Spleen (tissue), 11 donors: Measurements from ENCODE around the gene SGCA. TPM values are rescaled to one million over a fixed set of nuclear protein-coding genes. Genes with fewer than 3 reads are reported as not detected.

Experiments used
- DNase-seq: peaks from one replicate; pipeline ENCODE4 v3.0.0-alpha.2; 2020
- H3K27ac ChIP-seq, 8 donors: fragments of 200-600 bp; sonication (generic) in 7 of 8; 1 replicate in 4 of 8; 2 replicates in 4 of 8; pipeline versions ENCODE4 v1.5.0 to v1.8.0; 2016 to 2021; ENCODE audit warnings: inconsistent platforms in 4 of 8, mild to moderate bottlenecking in 4 of 8, moderate library complexity in 1 of 8
- H3K27me3 ChIP-seq, 7 donors: fragments of 200-600 bp; sonication (generic) in 6 of 7; replicated peaks in 1 of 7; 1 replicate in 4 of 7; 2 replicates in 3 of 7; pipeline versions ENCODE4 v1.5.0 to v1.8.0; 2016 to 2021; ENCODE audit warnings: inconsistent platforms in 3 of 7, mild to moderate bottlenecking in 1 of 7
- H3K36me3 ChIP-seq, 6 donors: fragments of 200-600 bp; sonication (generic) in 5 of 6; 1 replicate in 4 of 6; 2 replicates in 2 of 6; pipeline versions ENCODE4 v1.5.0 to v1.8.0; 2016 to 2021; ENCODE audit warnings: inconsistent platforms in 2 of 6
- H3K4me1 ChIP-seq, 6 donors: fragments of 200-600 bp; sonication (generic) in 5 of 6; 1 replicate in 3 of 6; 2 replicates in 3 of 6; pipeline versions ENCODE4 v1.5.0 to v1.8.0; 2016 to 2021; ENCODE audit warnings: inconsistent platforms in 3 of 6
- H3K4me3 ChIP-seq, 8 donors: fragments of 200-600 bp; sonication (generic) in 7 of 8; 1 replicate in 4 of 8; 2 replicates in 4 of 8; pipeline versions ENCODE4 v1.5.0 to v1.8.0; 2016 to 2021; ENCODE audit warnings: inconsistent platforms in 4 of 8, mild to moderate bottlenecking in 4 of 8, moderate library complexity in 2 of 8
- H3K9me3 ChIP-seq, 8 donors: fragments of 200-600 bp; sonication (generic) in 7 of 8; 1 replicate in 4 of 8; 2 replicates in 4 of 8; pipeline versions ENCODE4 v1.5.0 to v1.8.0; 2016 to 2021; ENCODE audit warnings: inconsistent platforms in 4 of 8
- CTCF ChIP-seq, 11 experiments: fragments of 200-600 bp in 7 of 11; fragments of 450-650 bp in 4 of 11; sonication (generic) in 4 of 11; IDR thresholded peaks in 8 of 11; conservative IDR thresholded peaks in 3 of 11; 1 replicate in 7 of 11; 2 replicates in 4 of 11; pipeline versions ENCODE4 v1.4.0 to v1.8.0; 2016 to 2021; ENCODE audit warnings: antibody characterized with exemption in 11 of 11, inconsistent platforms in 4 of 11, mild to moderate bottlenecking in 1 of 11
- POLR2A ChIP-seq, 3 donors: fragments of 450-650 bp; IDR thresholded peaks; one replicate each; pipeline ENCODE4 v1.5.1; 2017; ENCODE audit warnings: antibody characterized with exemption in 3 of 3, mild to moderate bottlenecking in 1 of 3
- POLR2AphosphoS5 ChIP-seq, 3 donors: sonication (generic); formaldehyde crosslinking; IDR thresholded peaks; one replicate each; pipeline ENCODE4 v1.5.1; 2017; ENCODE audit warnings: antibody characterized with exemption in 3 of 3
- WGBS, 5 donors: extraction: QIAGEN DNeasy Blood & Tissue Kit in 3 of 5; methylation state at CpG; one replicate each; pipeline versions ENCODE4 v1.1.5 to v1.1.7; 2013 to 2018; 5-methylcytosine and 5-hydroxymethylcytosine counted together
- intact Hi-C: fragments of 100-400 bp; cut with DNase I; formaldehyde crosslinking; loops from one replicate; pipeline ENCODE4 v1.15.0; 2023; ENCODE audit warnings: low total_unique reads
- polyA plus RNA-seq, 3 donors: library from polyadenylated mRNA; stranded (reverse); fragments of 200-250 nt; gene quantifications; one replicate each; pipeline ENCODE4 v1.2.1, GENCODE V29; 2013
- total RNA-seq, 7 donors: library from RNA; depleted of rRNA in 3 of 7; stranded (reverse); fragments of >200 nt in 3 of 7; fragmentation: NEBNext Ultra II Directional in 4 of 7; extraction: Animal tissue kit (Norgen Biotek cat#: 25700) in 4 of 7; gene quantifications; one replicate each; pipeline versions ENCODE4 v1.1.0 to v1.2.1, GENCODE V29; 2016 to 2021
- donor health status: healthy with polysubstance abuse.
- donor health status: DM: no; HTN: no; CAD: no; lungs with moderate emphysema.
- donor health status: DM: no; HTN: no; CAD: no.
- donor health status: Bipolar disorder and iron deficiency.
- donor health status: healthy.
- donor health status: DM: no; HTN: no; CAD: no.
- donor health status: DM: yes; HTN: yes; CAD: no.

SGCA gene
- total and polyA plus RNA-seq, 10 donors = 1.2 to 5.9 (median 3.7) TPM; not detected in 1

GRCh38 chr17:50218771-50219315, 53.0 kb downstream of the SGCA start:
- Histone ChIP-seq H3K36me3 (no peaks in the 10 kb centered on the region), H3K27me3 (peaks cover 0 to 7% (median 0%) of the 10 kb centered on the region in 7 donors), H3K27ac (peak overlapping the region in 5 of 8 donors; percentile 5 to 37 (median 28)), H3K4me3 (no peak overlapping the region), H3K9me3 (no peaks in the 10 kb centered on the region), H3K4me1 (peaks cover 0 to 29% (median 11%) of the 10 kb centered on the region in 6 donors)
- 57 to 91% (median 79%) methylated on average over 1 of the region's 1 CpG for WGBS, 5 donors
- no peak for TF ChIP-seq CTCF (IDR thresholded peaks at IDR 0.05 in 8 of 11, conservative IDR thresholded peaks at IDR 0.05 in 3 of 11)
- TF ChIP-seq POLR2A (IDR thresholded peaks at IDR 0.05) = no peak
- TF ChIP-seq POLR2AphosphoS5 (IDR thresholded peaks at IDR 0.05) = no peak
- DNase-seq = no peak
- intact Hi-C loops = no loop called here

- H3K27me3 ChIP-seq = peaks cover 0 to 7% (median 0%) of the 10 kb centered on the region in 7 donors
- H3K4me3 ChIP-seq = no peak overlapping the region
- H3K4me1 ChIP-seq = peaks cover 0 to 29% (median 11%) of the 10 kb centered on the region in 6 donors
- peak overlapping the region in 2 of 8 donors; percentile 28 to 32 for H3K27ac ChIP-seq
- TF ChIP-seq POLR2A (IDR thresholded peaks at IDR 0.05) (no peak), POLR2AphosphoS5 (IDR thresholded peaks at IDR 0.05) (no peak), CTCF (IDR thresholded peaks at IDR 0.05 in 8 of 11, conservative IDR thresholded peaks at IDR 0.05 in 3 of 11) (no peak)
- intact Hi-C loops = no loop called here
- WGBS, 5 donors = 62 to 83% (median 78%) methylated on average over 5 of the region's 5 CpGs
- DNase-seq = no peak
- H3K9me3 ChIP-seq = peaks cover 0 to 3% (median 0%) of the 10 kb centered on the region in 8 donors
- H3K36me3 ChIP-seq = no peaks in the 10 kb centered on the region
These were observed 53.5 kb downstream of the SGCA start for GRCh38 chr17:50219342-50219741.

- WGBS, 5 donors = 49 to 83% (median 80%) methylated on average over 3 to 4 of the region's 4 CpGs
- H3K4me1 ChIP-seq = peaks cover 0 to 29% (median 11%) of the 10 kb centered on the region in 6 donors
These were observed 54.2 kb downstream of the SGCA start for GRCh38 chr17:50219939-50220465.

More at GRCh38 chr17:50219939-50220465, 54.2 kb downstream of the SGCA start:
- Histone ChIP-seq H3K9me3 (peaks cover 0 to 9% (median 2%) of the 10 kb centered on the region in 8 donors), H3K4me3 (no peak overlapping the region), H3K27me3 (peaks cover 0 to 7% (median 0%) of the 10 kb centered on the region in 7 donors), H3K36me3 (no peaks in the 10 kb centered on the region), H3K27ac (no peak overlapping the region)
- TF ChIP-seq POLR2AphosphoS5 (IDR thresholded peaks at IDR 0.05) = no peak
- TF ChIP-seq POLR2A (IDR thresholded peaks at IDR 0.05) = no peak
- no peak for TF ChIP-seq CTCF (IDR thresholded peaks at IDR 0.05 in 8 of 11, conservative IDR thresholded peaks at IDR 0.05 in 3 of 11)
- intact Hi-C loops = no loop called here
- DNase-seq = no peak
